GM19238 (cell line): Measurements from ENCODE around the gene NUDT17.
"Not testable (repeated sequence)": the region's sequence is repeated elsewhere in the genome, so short reads cannot be mapped to it uniquely, and the experiment has no call there.

Source experiments
- DNase-seq: peaks from one replicate; pipeline ENCODE4 v3.0.0; 2011; ENCODE audit warnings: low spot score; ENCODE audit not compliant: insufficient read length

The NUDT17 gene

GRCh38 chr1:145845514-145846161 lies at the start of gene NUDT17:
Gene NUDT17, plus strand, starts transcription at chr1:145845630. Its CDS starts 11 bp downstream, at chr1:145845641.
- DNase-seq: peak; percentile 81

DNA sequence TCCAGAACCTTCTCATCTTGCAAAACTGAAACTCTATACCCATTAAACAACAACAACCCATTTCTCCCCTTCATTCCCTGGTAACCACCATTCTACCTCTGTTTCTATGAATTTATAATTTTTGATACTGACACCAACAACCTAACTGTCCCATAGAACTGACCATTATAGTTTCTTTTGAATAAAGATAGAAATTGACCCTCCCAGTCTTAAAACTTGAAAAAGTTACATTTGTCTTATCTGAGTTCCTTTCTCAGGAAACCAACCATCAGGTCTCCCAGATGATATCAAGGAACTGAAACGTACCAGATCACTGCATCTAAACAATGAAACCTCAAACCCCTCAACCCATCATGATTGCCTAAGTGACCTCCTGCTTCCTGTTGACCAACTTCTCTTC lies 48.7 kb upstream of the NUDT17 start:
- DNase-seq: no peak

GRCh38 chr1:145799806-145800205 lies 45.6 kb upstream of the NUDT17 start:
- no peak for DNase-seq

- no peak for DNase-seq
Observed at GRCh38 chr1:145804235-145805045, 41.0 kb upstream of the NUDT17 start.

- DNase-seq: no peak
Observed at GRCh38 chr1:145805057-145805456, 40.4 kb upstream of the NUDT17 start.

GRCh38 chr1:145806408-145806807 lies 39.0 kb upstream of the NUDT17 start:
- no peak for DNase-seq

DNA sequence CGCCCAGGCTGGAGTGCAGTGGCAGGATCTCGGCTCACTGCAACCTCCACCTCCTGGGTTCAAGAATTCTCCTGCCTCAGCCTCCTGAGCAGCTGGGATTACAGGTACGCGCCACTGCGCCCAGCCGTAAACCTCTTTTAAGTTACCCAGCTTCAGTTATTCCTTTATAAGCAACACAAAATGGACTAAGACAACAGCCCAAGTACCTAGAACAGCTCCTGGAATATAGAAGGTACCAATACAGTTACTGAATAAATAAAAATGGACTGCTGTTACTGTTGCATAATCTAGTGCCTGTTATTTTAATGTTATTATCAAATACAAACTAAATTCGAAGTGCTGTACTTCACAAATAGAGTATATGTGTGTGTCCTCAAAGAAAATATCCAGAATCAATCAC lies 38.6 kb upstream of the NUDT17 start:
- no peak for DNase-seq

DNA sequence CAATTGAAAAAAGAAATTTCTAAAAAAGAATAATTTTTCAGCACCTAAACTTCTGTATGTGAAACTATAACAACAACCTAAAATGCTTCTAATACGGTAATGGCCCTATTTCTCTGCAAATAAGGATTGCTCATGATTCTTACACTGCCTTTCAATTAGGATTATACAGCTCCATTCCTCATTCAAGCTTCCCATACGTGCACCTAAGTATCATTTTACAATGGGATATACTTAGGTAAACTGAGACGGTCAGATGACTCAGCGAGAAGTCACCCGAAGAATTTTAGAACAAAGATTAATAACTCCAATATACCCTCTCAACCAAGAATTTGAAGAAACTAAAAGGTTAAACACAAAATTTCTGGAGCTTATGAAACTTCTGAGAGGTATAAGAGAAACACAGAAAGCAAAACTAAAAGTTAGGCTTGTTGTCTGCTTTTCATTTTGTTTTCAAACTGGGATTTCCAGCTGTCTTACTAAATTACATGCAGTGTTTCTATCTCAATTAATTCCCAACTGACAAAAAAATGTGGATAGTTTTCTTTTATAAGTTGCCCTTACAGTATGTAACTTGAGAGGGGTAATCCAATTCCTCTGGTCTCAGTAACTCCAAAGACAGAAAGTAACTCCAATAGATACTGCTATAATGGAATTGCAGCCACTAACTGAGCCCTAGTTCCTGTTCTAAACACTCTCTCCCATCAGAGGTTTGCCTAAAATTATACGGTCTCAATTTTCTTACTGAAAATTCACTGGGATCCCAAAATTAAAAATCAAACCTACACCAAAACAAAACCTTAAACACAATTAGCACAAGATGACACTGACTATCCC lies 32.2 kb upstream of the NUDT17 start:
- DNase-seq: not testable (repeated sequence)

DNA sequence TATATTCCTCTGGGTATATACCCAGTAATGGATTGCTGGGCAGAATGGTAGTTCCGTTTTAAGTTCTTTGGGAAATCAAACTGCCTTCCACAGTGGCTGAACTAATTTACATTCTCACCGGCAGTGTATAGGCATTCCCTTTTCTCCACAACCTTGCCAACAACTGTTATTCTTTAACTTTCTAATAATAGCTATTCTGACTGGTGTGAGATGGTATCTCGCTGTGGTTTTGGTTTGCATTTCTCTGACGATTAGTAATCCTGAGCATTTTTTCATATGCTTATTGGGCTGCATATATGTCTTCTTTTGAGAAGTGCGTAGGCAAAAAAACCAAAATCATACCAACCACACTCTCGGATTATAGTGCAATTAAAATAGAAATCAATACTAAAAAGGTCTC lies 27.3 kb upstream of the NUDT17 start:
- not testable (repeated sequence) for DNase-seq

DNA sequence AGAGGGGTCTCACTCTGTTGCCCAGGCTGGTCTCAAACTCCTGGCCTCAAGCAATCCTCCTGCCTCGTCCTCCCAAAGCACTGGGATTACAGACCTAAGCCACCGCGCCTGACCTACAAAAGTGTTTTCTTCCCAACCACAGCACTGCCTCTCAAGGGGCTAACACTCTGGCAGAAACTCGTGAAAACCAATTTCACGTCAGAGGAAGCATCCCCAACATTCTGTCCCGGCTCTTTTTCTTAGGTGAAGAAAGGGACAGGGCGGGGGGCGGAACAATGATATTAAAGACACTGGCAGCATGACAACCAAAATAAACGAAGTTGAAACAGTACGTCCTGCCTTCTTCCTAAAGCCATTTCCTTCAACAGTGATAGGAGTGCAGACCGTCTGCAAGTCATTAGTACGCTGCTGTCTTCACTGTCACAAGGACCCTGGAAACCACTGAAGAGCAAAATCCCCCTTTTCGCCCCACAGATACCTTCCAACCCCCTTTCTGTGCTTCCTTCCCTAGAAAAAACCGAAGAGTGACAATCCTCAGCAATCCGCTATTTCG lies 22.6 kb upstream of the NUDT17 start:
- DNase-seq: not testable (repeated sequence)

GRCh38 chr1:145823565-145824498 lies 21.6 kb upstream of the NUDT17 start, which contains the start of the genes POLR3C and RNF115:
Gene POLR3C, plus strand, starts transcription at chr1:145824200. Its CDS starts 1,577 bp downstream, at chr1:145825777.
Gene RNF115, minus strand, starts transcription at chr1:145824095. Its CDS starts 222 bp downstream, at chr1:145823873.
- DNase-seq: peak; percentile 75

DNA sequence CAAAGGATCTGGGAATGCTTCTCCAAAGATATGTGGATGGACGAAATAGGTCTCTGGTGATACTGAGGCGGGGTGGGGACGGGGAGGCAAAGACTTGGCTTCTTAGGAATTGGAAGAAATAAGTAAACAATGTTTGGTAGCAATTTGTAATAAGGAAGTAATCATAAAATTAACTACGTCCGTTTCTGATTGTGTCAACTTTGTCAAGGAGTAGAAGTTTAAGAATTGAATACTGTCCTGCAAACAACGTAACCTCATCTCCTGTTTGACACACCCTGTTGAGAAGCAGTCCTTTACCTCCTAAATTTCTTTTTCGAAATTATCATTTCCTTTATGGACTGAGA lies 21.0 kb upstream of the NUDT17 start:
- DNase-seq: no peak

- DNase-seq: no peak
Observed at GRCh38 chr1:145826030-145826429, 19.4 kb upstream of the NUDT17 start.

DNA sequence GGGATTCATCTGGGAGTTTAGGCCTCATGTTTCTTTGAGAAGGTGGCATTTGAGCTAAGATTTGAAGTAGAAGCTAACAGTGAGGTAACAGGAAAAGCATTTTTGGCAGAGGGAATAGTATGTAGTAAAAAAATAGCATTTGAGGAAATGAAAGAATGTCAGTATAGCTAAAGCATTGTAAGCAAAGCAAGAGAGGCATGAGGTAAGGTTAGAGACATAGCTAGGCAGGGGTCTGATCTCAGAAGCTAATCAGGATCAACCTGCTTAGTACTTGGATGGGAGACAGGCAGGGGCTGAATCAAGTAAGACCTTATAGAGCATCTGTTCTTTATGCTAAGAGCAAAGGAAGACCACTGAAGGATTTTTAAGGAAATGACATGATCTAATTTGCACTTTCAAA lies 17.5 kb upstream of the NUDT17 start:
- no peak for DNase-seq

GRCh38 chr1:145828367-145829026 lies 16.9 kb upstream of the NUDT17 start:
- no peak for DNase-seq

GRCh38 chr1:145830810-145831209 lies 14.6 kb upstream of the NUDT17 start:
- not testable (repeated sequence) for DNase-seq

GRCh38 chr1:145837656-145838055 lies 7.8 kb upstream of the NUDT17 start:
- no peak for DNase-seq

GRCh38 chr1:145843031-145843430 lies 2.4 kb upstream of the NUDT17 start:
- DNase-seq: no peak

- DNase-seq: peak; percentile 51
Observed at GRCh38 chr1:145845144-145845513, 301 bp upstream of the NUDT17 start.

GRCh38 chr1:145846201-145846612 lies 777 bp downstream of the NUDT17 start:
- DNase-seq: peak; percentile 46
